H7 (cell line): ENCODE measurements around the gene MORC3. TPM values are rescaled to one million over a fixed set of nuclear protein-coding genes. Genes with fewer than 3 reads are reported as not detected.

Source experiments
- DNase-seq: peaks from one replicate; pipeline ENCODE4 v3.0.0; 2012
- H3K27me3 ChIP-seq: 2 replicates; pipeline ENCODE4 v1.6.0; 2011; ENCODE audit warnings: mild to moderate bottlenecking, low read length; ENCODE audit not compliant: control insufficient read depth, insufficient read depth
- H3K36me3 ChIP-seq: replicated peaks from 2 replicates; pipeline ENCODE4 v1.5.1; 2011; ENCODE audit warnings: low read length; ENCODE audit not compliant: control insufficient read depth, insufficient read depth
- H3K4me3 ChIP-seq: 2 replicates; pipeline ENCODE4 v1.5.1; 2011; ENCODE audit warnings: low read depth, mild to moderate bottlenecking, control low read depth, low read length, moderate library complexity; ENCODE audit not compliant: insufficient read depth
- total RNA-seq: library from RNA; depleted of rRNA; stranded (reverse); fragments of >200 nt; shearing (Covaris generic); gene quantifications from 2 replicates; pipeline ENCODE4 v1.2.3, GENCODE V29; 2014; rRNA removed

MORC3 gene
- total RNA-seq, 1 experiment from 2014 or later = 15.3 TPM

DNA sequence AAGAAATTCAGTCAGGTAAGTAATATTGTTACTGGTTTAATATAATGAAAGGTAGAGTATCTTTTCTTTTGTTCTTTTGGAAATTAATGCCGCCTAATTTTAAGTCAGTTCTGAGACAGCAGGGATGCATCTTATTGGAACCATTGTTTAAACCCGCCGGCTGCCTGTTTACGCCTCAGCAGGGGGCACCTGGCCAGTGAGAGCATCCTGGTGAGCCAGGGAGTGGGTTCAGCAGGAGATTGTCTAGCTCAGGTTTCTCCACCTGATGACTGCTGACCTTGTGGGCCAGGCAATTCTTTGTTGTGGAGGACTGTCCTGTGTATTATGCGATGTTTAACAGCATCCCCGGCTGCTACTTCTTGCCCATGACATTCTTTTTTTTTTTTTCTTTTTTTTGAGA, 95.4 kb downstream of the MORC3 start:
- Histone ChIP-seq H3K36me3 (peaks cover 9% of the 10 kb centered on the region), H3K27me3 (no peaks in the 10 kb centered on the region), H3K4me3 (no peak overlapping the region)
- peak; percentile 52 for DNase-seq

DNA sequence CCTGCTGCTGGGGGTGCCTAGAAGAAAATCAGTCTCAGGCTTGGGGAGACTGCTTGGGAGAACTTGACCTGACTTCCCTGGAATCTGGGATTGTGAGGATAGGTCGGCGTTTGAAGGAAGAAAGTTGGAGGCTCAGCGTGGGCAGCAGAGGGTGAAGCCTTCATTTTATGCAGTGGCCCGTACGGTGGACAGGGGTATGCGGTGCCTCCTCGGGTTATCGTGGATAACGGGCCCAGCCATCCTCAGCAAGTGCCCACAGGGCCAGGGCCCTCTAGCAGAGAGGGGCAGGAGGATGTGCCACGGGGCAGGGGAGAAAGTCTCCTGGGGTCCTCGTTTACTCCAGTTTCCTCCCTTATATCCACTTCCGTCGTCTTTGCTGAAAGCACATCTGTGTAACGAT, 99.2 kb downstream of the MORC3 start:
- H3K27me3 ChIP-seq = no peaks in the 10 kb centered on the region
- H3K36me3 ChIP-seq = peaks cover 2% of the 10 kb centered on the region
- no peak overlapping the region for H3K4me3 ChIP-seq

GRCh38 chr21:36419996-36420395, 100.0 kb downstream of the MORC3 start:
- Histone ChIP-seq H3K36me3 (peaks cover 2% of the 10 kb centered on the region), H3K27me3 (no peaks in the 10 kb centered on the region), H3K4me3 (no peak overlapping the region)
- DNase-seq = peak; percentile 92

More for the DNA sequence above, 99.2 kb downstream of the MORC3 start:
- DNase-seq = no peak

DNA sequence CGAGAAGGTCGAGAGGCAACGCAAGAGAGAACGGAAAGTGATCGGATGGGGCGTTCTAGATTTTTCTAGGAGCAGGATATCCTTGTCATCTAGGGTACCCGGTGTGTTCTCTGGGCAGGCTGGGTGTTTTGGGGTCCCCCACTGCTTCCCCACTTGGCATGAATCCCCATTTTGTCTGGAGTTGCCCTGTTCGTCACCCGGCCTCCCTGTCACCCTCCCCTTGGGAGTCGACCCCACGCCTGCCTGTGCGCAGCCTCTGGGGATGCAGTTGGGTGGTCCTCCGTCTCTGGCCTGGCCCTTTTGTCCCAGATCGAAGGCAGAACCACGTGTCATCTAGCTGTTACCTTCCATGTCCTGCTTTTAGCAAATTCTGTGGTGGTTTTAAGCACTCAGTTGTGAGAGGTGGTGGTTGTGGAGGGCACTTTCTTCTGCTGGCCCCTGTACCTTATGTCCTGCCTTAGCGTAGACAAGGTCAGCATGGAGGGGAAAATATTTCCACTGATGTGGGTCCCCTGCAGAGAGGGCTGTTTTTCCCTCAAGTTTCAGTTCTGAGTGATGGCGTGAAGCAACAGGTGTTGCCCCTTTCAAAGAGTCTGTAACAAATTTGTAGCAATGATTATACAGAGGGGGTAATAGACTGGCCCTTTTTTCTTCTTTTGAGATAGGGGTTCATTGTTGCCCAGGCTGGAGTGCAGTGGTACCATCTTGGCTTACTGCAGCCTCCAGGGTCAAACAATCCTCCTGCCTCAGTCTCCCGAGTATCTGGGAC, 100.8 kb downstream of the MORC3 start:
- H3K27me3 ChIP-seq = no peaks in the 10 kb centered on the region
- no peak for DNase-seq
- H3K4me3 ChIP-seq = no peak overlapping the region
- H3K36me3 ChIP-seq = peaks cover 2% of the 10 kb centered on the region; the same call in 1 of the 2 replicates

DNA sequence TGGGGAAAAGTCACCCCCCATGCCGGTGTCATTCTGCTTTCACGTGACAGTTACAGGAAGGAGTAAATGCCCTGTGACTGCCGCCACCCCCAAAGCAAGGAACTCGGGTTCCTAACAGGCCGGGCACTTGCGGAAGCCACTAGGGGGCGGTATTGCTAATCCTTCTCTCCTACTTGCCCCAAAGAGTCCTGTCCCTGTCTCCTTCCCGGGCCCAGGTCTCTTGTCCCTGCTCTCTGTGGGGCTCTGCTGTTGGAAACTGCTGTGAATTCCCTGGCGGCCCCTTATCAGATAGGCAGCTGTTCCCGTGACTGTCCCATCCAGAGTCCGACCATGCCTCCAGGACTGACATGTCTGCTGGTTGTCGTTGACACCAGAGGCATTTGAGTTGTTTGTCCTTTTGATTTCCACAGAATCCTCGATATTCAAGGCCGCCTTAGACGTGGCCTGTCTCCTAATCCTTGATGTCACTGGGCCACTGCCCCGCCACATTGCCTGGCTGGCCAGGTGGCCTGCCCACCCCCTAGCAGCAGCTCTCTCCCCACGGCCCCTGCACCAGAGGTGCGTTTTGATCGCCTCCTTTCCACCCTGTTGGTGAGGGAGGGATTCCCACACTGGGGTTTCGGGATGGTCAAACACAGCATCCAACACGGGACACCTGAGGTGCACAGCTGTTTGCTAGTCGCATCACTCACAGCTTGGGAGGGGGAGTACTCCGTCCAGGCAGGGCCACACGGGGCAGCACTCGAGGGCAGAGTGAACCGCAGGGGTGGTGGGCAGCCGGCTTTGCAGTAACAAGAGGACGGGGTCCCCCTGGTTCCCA, 102.5 kb downstream of the MORC3 start:
- Histone ChIP-seq H3K27me3 (no peaks in the 10 kb centered on the region), H3K4me3 (no peak overlapping the region), H3K36me3 (no peaks in the 10 kb centered on the region)
- peak; percentile 92 for DNase-seq

DNA sequence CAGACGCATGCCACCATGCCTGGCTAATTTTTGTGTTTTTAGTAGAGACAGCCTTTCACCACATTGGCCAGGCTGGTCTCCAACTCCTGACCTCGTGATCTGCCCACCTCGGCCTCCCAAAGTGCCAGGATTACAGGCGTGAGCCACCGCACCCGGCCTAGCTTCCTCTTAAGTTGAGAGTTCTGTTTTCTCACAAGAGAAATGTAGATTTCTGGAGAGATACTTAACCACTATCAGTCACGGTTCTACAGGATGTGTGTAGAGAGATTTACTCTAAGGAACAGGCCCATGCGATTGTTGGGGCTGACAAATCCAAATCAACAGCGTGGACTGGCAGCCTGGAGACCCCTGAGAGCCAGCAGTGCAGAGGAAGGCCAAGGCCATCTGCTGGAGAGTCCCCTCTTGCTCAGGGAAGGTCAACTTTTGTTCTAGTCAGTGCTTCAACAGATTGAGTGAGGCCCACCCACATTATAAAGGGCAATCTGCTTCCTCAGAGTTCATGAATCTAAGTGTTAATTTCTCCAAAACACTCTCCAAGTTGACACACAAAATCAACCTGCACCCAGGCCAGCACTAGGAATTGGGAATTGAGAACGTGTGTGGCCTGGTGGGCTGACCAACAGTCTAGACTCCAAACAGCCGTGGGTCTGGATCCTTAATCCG, 103.9 kb downstream of the MORC3 start:
- H3K27me3 ChIP-seq = no peaks in the 10 kb centered on the region
- no peaks in the 10 kb centered on the region for H3K36me3 ChIP-seq
- no peak for DNase-seq
- no peak overlapping the region for H3K4me3 ChIP-seq

DNA sequence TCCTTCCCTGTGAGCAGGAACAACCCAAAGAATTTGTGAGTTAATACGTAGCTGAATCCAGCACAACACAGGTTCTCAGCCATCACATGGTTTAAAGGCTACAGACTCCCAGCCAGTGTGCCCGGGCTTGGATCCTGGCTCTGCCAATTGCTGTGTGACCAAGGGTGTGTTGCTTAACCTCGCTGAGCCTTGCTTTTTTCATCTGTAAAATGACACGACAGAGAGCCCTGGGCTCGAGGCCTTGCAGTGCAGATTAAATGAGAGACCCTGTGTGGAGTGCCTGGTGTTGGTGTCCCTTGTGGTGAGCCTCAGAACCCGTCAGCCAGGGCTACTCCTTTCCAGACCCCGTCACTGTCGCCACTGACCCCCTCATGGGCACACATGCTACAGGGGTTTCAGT, 104.6 kb downstream of the MORC3 start:
- DNase-seq = peak; percentile 39
- Histone ChIP-seq H3K4me3 (no peak overlapping the region), H3K27me3 (no peaks in the 10 kb centered on the region), H3K36me3 (no peaks in the 10 kb centered on the region)

GRCh38 chr21:36425286-36425685, 105.3 kb downstream of the MORC3 start:
- Histone ChIP-seq H3K27me3 (no peaks in the 10 kb centered on the region), H3K36me3 (no peaks in the 10 kb centered on the region), H3K4me3 (no peak overlapping the region)
- no peak for DNase-seq

Other genes starting within 250 kb of the MORC3 start
- 8.3 and 12.1 TPM in 2 replicates for gene CBR3, start 185.1 kb upstream of the MORC3 start, total RNA-seq
- gene DOP1B, start 163.4 kb upstream of the MORC3 start, total RNA-seq = 0.90 and 5.0 TPM in 2 replicates
- gene CHAF1B, start 65.2 kb downstream of the MORC3 start, total RNA-seq = 12.7 and 13.9 TPM in 2 replicates
- not detected in 2 replicates for gene CLDN14, start 159.9 kb downstream of the MORC3 start, total RNA-seq